T-helper 1 cell (primary cell): Measurements from ENCODE around the gene PDX1.

Source experiments
- DNase-seq, 5 donors: peaks; one replicate each; pipeline ENCODE4 v3.0.0-alpha.2; 2012 to 2020
- total RNA-seq, 4 donors: gene quantifications; one replicate each; lab custom pipeline; 2026; lab: John Stamatoyannopoulos, UW

The PDX1 gene
- total RNA-seq: 0 reads per million in 4 donors

GRCh38 chr13:27919934-27920676 lies at the start of gene PDX1:
Gene PDX1, plus strand, starts transcription at chr13:27920000. Its CDS starts 139 bp downstream, at chr13:27920139.
- DNase-seq: no peak

GRCh38 chr13:27878274-27878673 lies 41.5 kb upstream of the PDX1 start:
- DNase-seq: no peak

- DNase-seq: no peak
These were observed 30.3 kb upstream of the PDX1 start for GRCh38 chr13:27889471-27889870.

- DNase-seq: no peak
These were observed 23.1 kb upstream of the PDX1 start for GRCh38 chr13:27896726-27897125.

- DNase-seq: no peak
These were observed 15.1 kb upstream of the PDX1 start for GRCh38 chr13:27904719-27905118.

- no peak for DNase-seq
These were observed 14.2 kb upstream of the PDX1 start for GRCh38 chr13:27905650-27906049.

GRCh38 chr13:27907121-27907787 lies 12.5 kb upstream of the PDX1 start:
- no peak for DNase-seq

- no peak for DNase-seq
These were observed 10.4 kb upstream of the PDX1 start for GRCh38 chr13:27909378-27909777.

GRCh38 chr13:27911521-27911920 lies 8.3 kb upstream of the PDX1 start:
- DNase-seq: no peak

- no peak for DNase-seq
These were observed 6.6 kb upstream of the PDX1 start for GRCh38 chr13:27913160-27913559.

GRCh38 chr13:27915301-27916207 lies 4.2 kb upstream of the PDX1 start:
- DNase-seq: no peak

GRCh38 chr13:27917121-27917947 lies 2.5 kb upstream of the PDX1 start:
- DNase-seq: no peak

- DNase-seq: no peak
These were observed 1.5 kb upstream of the PDX1 start for GRCh38 chr13:27918041-27918917.

GRCh38 chr13:27918918-27919658 lies 712 bp upstream of the PDX1 start:
- no peak for DNase-seq

GRCh38 chr13:27919659-27919933 lies 204 bp upstream of the PDX1 start:
- DNase-seq: no peak

- DNase-seq: no peak
These were observed 1.0 kb downstream of the PDX1 start for GRCh38 chr13:27920677-27921420.

GRCh38 chr13:27921421-27921960 lies 1.7 kb downstream of the PDX1 start:
- peak in 1 of 5 donors; percentile 20 for DNase-seq

GRCh38 chr13:27921961-27922882 lies 2.4 kb downstream of the PDX1 start:
- DNase-seq: no peak
